Stimulated activated naive CD8-positive, alpha-beta T cell treated with anti-CD3 and anti-CD28 coated beads, Interleukin-15, Interleukin-2, amounts not matched to agents 100 U/mL and 50 U/mL, for 24 hours (primary cell): Measurements from ENCODE around the gene MAGEA6.
"Not testable (repeated sequence)": the region's sequence is repeated elsewhere in the genome, so short reads cannot be mapped to it uniquely, and the experiment has no call there.

Experiments used
- ATAC-seq: fragments of 150-1000 bp; cut with Tn5 transposase; one replicate; pipeline ENCODE4 v1.10.0; 2021
- DNase-seq: peaks from one replicate; pipeline ENCODE4 v3.0.0; 2021

The MAGEA6 gene, protein sequence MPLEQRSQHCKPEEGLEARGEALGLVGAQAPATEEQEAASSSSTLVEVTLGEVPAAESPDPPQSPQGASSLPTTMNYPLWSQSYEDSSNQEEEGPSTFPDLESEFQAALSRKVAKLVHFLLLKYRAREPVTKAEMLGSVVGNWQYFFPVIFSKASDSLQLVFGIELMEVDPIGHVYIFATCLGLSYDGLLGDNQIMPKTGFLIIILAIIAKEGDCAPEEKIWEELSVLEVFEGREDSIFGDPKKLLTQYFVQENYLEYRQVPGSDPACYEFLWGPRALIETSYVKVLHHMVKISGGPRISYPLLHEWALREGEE

DNA sequence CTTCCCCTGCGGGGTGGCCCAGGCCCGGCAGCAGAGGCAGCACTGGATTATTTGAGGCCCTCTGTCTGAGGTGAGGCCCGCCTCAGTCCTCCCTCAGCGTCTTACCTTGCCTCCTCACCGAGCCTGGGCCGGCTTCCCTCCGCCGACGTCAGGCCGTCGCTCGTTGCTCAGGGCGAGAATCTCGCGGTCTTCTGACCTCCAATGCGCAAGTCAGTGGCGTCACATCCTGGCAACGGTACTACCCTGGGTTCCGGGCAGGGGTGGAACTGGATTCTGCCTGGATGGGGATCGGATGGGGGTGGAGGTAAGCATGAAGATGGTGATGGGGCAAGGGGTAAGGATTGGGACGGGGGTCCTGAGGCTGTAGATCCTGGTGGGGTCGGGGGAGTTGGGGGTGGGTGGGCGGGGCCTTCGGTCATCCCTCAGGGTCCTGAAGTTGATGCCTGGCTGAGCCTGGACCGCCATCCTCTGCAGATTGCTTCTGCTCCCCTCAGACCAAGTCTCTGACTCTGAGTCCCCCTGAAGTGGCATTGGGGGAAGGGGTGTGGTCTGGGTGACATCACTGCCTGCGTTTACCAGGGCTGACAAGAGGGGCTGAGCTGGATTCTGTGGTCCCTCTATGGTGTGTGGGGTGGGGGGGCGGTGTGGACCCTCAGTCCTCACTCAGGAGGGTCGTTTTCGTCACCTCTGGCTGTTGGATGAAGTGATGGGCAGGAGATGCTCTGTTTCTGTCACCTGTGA is at the start of gene MAGEA6:
Gene MAGEA6 (minus strand): TSS at position 141 of the 741 bp plus-strand sequence. CDS start 2,039 bp downstream, outside the sequence.
- not testable (repeated sequence) for ATAC-seq, DNase-seq

DNA sequence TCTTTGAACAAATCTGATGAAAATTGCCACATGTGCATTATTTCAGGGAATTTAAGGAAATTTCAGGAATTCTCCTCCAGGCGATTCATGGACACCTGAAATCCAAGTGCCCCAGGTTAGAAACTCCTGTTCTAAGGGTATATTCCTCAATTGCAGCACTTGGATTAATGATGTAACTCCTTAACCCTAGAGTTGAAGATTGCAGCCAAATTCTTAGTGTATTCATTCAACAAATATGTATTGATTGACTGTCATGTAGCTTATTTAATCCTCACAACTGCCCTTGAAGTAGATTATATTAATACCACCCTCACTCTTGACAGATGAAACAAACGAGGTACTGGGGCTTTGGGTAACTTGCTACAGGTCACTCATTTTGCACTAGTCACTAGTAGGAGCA is 49.8 kb upstream of the MAGEA6 start:
- ATAC-seq, result no peak

GRCh38 chrX:152818356-152818755 is 48.9 kb upstream of the MAGEA6 start:
- ATAC-seq (no peak), DNase-seq (no peak)

More for the DNA sequence above, 49.8 kb upstream of the MAGEA6 start:
- no peak for DNase-seq

DNA sequence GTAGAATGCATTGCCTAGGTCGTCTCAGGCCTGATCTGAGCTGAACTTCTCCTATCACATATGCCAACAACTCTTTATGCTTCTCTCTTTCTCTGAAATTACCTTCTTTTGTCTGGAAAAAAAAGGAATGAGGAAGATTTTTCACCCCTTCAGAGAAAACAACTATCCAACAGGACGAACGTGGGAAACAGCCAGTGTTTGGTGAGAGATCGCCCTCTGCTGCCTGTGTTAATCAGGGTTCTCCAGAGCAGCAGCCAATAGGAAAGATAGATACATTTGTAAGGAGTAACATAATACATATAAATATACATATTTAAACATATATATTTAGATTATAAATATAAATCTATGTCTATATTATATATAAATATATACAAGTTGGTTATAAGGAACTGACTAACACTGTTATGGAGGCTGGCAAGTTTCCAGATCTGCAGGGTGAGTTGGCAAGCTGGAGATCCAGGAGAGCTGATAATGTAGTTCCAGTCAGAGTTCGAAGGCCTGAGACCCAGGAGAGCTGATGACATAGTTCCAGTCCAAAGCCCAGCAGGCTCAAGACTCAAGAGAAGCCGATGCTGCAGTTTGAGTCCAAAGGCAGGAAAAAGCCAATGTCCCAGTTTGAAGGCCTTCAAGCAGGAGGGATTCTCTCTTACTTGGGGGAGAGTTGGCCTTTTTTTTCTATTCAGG is 47.7 kb upstream of the MAGEA6 start:
- ATAC-seq, result no peak

GRCh38 chrX:152814048-152814447 is 44.6 kb upstream of the MAGEA6 start:
- no peak for ATAC-seq

More for the DNA sequence above, 47.7 kb upstream of the MAGEA6 start:
- peak; percentile 11 for DNase-seq

GRCh38 chrX:152813206-152813605 is 43.7 kb upstream of the MAGEA6 start:
- no peak for ATAC-seq
- DNase-seq, result no peak

More at GRCh38 chrX:152814048-152814447, 44.6 kb upstream of the MAGEA6 start:
- no peak for DNase-seq

GRCh38 chrX:152810403-152810802 is 40.9 kb upstream of the MAGEA6 start:
- ATAC-seq, result no peak
- no peak for DNase-seq

- ATAC-seq, result no peak
Observed at GRCh38 chrX:152806035-152806434, 36.5 kb upstream of the MAGEA6 start.

DNA sequence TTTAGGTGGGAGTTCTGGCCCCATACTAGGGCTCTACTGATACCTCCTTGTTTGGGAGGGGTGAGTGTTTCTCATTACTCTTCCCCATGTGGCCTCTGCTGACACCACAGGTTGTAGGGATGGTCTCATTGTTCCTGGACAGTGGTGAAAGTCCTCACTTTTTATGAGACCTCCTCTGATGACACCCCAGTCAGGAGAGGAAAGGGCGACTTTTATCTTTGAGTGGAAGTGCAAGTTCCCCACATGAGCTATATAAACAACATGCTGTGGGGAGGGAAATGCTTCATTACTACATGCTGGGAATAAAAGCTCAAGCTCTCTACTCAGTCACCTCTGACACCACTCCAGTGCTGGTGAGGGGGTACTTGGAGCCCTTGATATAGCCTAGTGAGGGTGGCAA is 29.5 kb upstream of the MAGEA6 start:
- no peak for ATAC-seq
- no peak for DNase-seq

More at GRCh38 chrX:152806035-152806434, 36.5 kb upstream of the MAGEA6 start:
- DNase-seq, result no peak

GRCh38 chrX:152787062-152787461 is 17.6 kb upstream of the MAGEA6 start:
- DNase-seq, result not testable (repeated sequence)
- peak; percentile 43 for ATAC-seq

DNA sequence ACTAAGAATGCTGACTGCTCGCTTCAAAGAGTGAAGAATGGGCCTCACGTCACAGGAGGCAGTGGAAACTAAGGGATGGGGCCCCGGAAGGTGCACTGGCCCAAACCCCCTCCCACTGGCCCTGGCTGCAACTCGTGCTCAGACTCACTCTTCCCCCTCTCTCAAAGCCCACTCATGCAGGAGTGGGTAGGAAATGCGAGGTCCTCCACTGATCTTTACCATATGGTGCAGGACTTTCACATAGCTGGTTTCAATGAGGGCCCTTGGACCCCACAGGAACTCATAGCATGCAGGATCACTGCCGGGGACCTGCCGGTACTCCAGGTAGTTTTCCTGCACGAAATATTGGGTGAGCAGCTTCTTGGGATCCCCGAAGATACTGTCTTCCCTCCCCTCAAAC is 2.9 kb downstream of the MAGEA6 start:
- not testable (repeated sequence) for DNase-seq, ATAC-seq

- DNase-seq, ATAC-seq: not testable (repeated sequence)
Observed at GRCh38 chrX:152761582-152761981, 7.9 kb downstream of the MAGEA6 start.

GRCh38 chrX:152759544-152759943 is 9.9 kb downstream of the MAGEA6 start:
- DNase-seq, ATAC-seq: not testable (repeated sequence)

DNA sequence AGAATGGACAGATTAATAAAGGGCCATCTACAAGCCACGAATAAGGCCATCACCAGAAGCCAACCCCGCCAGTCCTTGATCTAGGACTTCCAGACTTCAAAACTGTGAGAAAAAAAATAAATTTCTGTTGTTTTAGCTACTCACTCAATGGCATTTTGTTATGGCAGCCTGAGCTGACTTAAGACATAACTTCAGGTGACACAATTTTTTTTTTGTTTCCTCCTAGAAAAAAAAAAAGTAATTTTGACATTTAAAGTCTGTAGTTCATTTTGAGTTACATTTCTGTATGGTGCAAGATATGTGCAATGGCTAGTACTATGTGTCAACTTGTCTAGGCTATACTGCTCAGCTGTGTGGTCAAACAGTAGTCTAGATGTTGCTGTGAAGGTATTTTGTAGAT is 10.6 kb downstream of the MAGEA6 start, which contains the start of gene CSAG3:
Gene CSAG3 (plus strand): TSS at position 301 of the 400 bp plus-strand sequence.
- DNase-seq, ATAC-seq: not testable (repeated sequence)

GRCh38 chrX:152754871-152755270 is 14.6 kb downstream of the MAGEA6 start:
- not testable (repeated sequence) for ATAC-seq, DNase-seq

DNA sequence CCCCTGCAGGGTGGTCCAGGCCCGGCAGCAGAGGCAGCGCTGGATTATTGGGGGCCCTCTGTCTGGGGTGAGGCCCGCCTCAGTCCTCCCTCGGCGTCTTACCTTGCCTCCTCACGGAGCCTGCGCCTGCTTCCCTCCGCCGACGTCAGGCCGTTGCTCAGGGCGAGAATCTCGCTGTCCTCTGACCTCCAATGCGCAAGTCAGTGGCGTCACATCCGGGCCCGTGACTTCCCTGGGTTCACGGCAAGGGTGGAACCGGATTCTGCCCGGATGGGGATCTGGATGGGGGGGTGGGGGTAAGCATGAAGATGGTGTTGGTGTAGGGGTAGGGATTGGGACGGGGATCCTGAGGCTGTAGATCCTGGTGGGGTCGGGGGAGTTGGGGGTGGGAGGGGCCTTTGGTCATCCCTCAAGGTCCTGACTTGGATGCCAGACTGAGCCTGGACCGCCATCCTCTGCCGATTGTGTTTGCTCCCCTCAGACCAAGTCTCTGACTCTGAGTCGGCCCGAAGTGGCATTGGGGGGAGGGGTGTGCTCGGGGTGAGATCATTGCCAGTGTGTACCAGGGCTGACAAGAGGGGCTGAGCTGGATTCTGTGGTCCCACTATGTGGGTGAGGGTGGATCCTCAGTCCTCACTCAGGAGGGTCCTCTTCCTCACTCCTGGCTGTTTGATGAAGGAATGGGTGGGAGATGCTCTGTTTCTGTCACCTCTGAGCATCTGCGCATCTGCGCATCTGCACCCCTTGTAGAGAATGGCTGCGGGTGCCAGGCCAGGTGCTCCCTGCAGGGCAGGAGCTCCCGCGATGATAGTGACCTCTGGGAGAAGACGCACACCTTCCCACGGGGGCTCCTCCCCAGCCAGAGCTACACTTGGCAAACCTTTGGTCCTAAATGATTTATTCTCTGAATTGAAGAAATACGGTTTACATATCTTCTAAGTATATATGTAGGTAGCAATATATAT is 15.5 kb downstream of the MAGEA6 start, which contains the start of gene MAGEA2:
Gene MAGEA2 (minus strand): TSS at position 157 of the 965 bp plus-strand sequence. CDS start 2,479 bp downstream, outside the sequence.
- DNase-seq, result not testable (repeated sequence)

DNA sequence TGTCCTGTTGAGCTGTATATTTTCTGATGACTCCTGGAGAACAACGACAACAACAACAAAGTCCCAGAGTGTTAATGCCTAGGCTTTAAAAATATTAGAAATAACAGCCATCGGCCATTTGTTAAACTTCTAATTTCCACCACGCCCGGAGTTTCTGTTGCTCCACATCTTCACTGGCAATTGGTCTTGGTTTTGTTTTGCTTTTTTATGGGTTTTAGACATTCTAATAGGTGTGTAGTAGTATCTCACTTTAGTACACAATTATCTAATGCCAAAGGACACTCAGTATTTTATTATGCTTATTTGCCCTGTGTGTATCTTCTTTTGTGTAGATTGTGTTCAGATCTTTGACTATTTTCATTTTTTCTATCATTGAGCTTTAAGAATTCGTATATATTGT is 30.9 kb downstream of the MAGEA6 start:
- ATAC-seq (no peak), DNase-seq (no peak)

More for the DNA sequence above, 15.5 kb downstream of the MAGEA6 start, which contains the start of gene MAGEA2:
- ATAC-seq, result not testable (repeated sequence)

DNA sequence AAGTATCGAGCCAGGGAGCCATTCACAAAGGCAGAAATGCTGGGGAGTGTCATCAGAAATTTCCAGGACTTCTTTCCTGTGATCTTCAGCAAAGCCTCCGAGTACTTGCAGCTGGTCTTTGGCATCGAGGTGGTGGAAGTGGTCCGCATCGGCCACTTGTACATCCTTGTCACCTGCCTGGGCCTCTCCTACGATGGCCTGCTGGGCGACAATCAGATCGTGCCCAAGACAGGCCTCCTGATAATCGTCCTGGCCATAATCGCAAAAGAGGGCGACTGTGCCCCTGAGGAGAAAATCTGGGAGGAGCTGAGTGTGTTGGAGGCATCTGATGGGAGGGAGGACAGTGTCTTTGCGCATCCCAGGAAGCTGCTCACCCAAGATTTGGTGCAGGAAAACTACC is 33.0 kb downstream of the MAGEA6 start:
- not testable (repeated sequence) for ATAC-seq, DNase-seq

- no peak for ATAC-seq
- no peak for DNase-seq
Observed at GRCh38 chrX:152735860-152736511, 33.5 kb downstream of the MAGEA6 start.

DNA sequence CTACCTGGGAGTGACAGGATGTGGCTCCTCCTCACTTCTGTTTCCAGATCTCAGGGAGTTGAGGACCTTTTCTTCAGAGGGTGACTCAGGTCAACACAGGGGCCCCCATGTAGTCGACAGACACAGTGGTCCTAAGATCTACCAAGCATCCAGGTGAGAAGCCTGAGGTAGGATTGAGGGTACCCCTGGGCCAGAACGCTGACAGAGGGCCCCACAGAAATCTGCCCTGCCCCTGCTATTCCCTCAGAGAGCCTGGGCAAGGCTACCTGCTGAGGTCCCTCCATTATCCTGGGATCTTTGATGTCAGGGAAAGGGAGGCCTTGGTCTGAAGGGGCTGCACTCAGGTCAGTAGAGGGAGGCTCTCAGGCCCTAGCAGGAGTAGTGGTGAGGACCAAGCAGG is 34.4 kb downstream of the MAGEA6 start:
- ATAC-seq (no peak), DNase-seq (no peak)
